Upper lobe of right lung (tissue), 1 donor: Measurements from ENCODE around the gene DCC. TPM values are rescaled to one million over a fixed set of nuclear protein-coding genes. Genes with fewer than 3 reads are reported as not detected.

Source experiments
- ATAC-seq: fragments of 200-7000 bp; cut with Tn5 transposase; one replicate; pipeline ENCODE4 v1.9.1; 2020; ENCODE audit warnings: mild to moderate bottlenecking, moderate library complexity
- DNase-seq: peaks from one replicate; pipeline ENCODE4 v3.0.0-alpha.2; 2020
- H3K27ac ChIP-seq: fragments of 200-600 bp; one replicate; pipeline ENCODE4 v1.8.0; 2022
- H3K27me3 ChIP-seq: fragments of 200-600 bp; one replicate; pipeline ENCODE4 v1.8.0; 2022; ENCODE audit warnings: mild to moderate bottlenecking
- H3K36me3 ChIP-seq: fragments of 200-600 bp; one replicate; pipeline ENCODE4 v1.8.0; 2022
- H3K4me1 ChIP-seq: fragments of 200-600 bp; one replicate; pipeline ENCODE4 v1.8.0; 2022
- H3K4me3 ChIP-seq: fragments of 200-600 bp; one replicate; pipeline ENCODE4 v1.8.0; 2022; ENCODE audit warnings: mild to moderate bottlenecking
- H3K9me3 ChIP-seq: fragments of 200-600 bp; one replicate; pipeline ENCODE4 v1.8.0; 2022
- intact Hi-C: fragments of 100-400 bp; cut with DNase I; formaldehyde crosslinking; loops from one replicate; pipeline ENCODE4 v1.11.0; 2022
- total RNA-seq: library from RNA; stranded (reverse); fragmentation: NEBNext Ultra II Directional; extraction: Animal tissue kit (Norgen Biotek cat#: 25700); gene quantifications from one replicate; pipeline ENCODE4 v1.2.1, GENCODE V29; 2021
- TF ChIP-seq, protein P1 (sequence below): fragments of 200-600 bp; IDR thresholded peaks from one replicate; pipeline ENCODE4 v1.8.0; 2022; ENCODE audit warnings: antibody characterized with exemption
- donor health status: DM: no; HTN: yes; CAD: no; lungs with severe emphysema.

Gene DCC
- total RNA-seq, 1 donor from 2014 or later = 7.1 TPM

DNA sequence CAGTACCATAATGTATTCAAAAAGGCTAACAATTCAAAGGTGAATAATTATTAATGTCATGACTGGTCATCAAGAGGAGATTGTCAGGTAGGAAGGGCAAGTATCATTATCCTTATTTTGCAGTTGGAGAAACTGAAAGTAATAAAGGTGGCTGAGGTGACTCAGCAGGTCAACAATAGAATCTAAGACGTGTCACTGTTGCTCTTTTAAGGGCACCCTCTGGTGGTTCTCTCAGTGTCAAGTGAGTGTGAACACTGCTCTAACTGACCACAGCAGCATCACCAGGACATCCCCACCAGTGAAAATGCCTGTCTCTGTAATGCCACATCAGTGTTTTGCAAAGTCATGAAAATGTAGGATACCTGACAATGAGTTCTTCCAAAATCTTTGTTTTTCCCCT lies 69.7 kb downstream of the DCC start:
- no peak overlapping the region for H3K4me3 ChIP-seq
- H3K4me1 ChIP-seq = no peaks in the 10 kb centered on the region
- DNase-seq = no peak
- no peaks in the 10 kb centered on the region for H3K27me3 ChIP-seq
- H3K36me3 ChIP-seq = no peaks in the 10 kb centered on the region
- no peak for ATAC-seq
- intact Hi-C loops = no loop called here
- TF ChIP-seq, protein P1, sequence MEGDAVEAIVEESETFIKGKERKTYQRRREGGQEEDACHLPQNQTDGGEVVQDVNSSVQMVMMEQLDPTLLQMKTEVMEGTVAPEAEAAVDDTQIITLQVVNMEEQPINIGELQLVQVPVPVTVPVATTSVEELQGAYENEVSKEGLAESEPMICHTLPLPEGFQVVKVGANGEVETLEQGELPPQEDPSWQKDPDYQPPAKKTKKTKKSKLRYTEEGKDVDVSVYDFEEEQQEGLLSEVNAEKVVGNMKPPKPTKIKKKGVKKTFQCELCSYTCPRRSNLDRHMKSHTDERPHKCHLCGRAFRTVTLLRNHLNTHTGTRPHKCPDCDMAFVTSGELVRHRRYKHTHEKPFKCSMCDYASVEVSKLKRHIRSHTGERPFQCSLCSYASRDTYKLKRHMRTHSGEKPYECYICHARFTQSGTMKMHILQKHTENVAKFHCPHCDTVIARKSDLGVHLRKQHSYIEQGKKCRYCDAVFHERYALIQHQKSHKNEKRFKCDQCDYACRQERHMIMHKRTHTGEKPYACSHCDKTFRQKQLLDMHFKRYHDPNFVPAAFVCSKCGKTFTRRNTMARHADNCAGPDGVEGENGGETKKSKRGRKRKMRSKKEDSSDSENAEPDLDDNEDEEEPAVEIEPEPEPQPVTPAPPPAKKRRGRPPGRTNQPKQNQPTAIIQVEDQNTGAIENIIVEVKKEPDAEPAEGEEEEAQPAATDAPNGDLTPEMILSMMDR = no peak
- H3K9me3 ChIP-seq = no peaks in the 10 kb centered on the region
- H3K27ac ChIP-seq = no peak overlapping the region

DNA sequence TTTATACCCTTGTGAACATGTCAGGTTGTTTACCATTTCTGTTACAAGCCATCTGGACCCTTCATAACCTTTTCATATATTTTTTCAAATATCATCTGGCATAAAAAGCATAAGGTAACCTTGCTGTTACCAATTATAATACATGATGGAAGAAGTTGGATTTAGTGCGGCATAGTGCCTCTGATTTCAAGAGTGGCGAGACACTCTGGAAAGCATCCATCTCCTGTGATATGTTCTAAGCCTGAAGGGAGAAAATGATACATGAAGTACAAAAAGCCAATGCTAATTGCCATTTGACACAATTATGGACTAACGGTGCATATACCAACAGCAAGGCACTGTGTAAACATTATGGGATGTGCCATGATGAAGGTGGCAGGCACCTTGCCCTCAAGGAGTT lies 75.1 kb downstream of the DCC start:
- H3K36me3 ChIP-seq = no peaks in the 10 kb centered on the region
- no peaks in the 10 kb centered on the region for H3K4me1 ChIP-seq
- DNase-seq = no peak
- H3K27me3 ChIP-seq = no peaks in the 10 kb centered on the region
- H3K9me3 ChIP-seq = no peaks in the 10 kb centered on the region
- intact Hi-C loops = no loop called here
- H3K27ac ChIP-seq = no peak overlapping the region
- TF ChIP-seq, protein P1 = no peak
- no peak for ATAC-seq
- H3K4me3 ChIP-seq = no peak overlapping the region

DNA sequence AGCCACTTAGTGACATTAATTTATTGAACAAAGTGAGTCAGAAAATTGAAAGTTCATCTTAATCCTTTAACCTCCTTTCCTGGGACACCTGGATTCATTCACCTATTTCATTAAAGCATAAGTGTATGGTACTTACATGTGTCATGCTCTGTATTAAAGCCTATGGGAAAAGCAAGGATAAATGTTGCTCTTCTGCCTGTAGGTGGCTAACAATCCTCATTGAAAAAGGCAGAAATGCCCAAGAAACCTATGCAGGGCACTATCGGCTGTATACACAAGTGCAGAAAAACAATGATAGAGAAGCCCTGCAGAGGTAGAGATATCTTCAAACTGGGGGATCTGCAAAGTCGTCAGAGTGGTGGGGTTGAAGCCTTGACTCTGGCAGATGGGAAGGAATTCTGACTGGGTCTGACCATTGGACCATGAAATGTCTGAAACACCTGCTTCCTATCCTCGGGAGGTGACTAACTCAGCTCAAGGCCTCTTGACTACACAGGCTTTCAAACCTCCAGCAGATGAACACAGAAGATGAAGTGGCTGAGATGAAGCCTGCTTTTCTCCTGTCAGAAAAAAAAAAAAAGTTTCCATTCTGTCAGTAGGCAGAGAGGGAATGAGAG lies 83.1 kb downstream of the DCC start:
- TF ChIP-seq, protein P1 = no peak
- Histone ChIP-seq H3K9me3 (no peaks in the 10 kb centered on the region), H3K27me3 (no peaks in the 10 kb centered on the region), H3K4me3 (no peak overlapping the region), H3K4me1 (no peaks in the 10 kb centered on the region), H3K36me3 (no peaks in the 10 kb centered on the region), H3K27ac (no peak overlapping the region)
- ATAC-seq = no peak
- DNase-seq = no peak
- intact Hi-C loops = no loop called here

DNA sequence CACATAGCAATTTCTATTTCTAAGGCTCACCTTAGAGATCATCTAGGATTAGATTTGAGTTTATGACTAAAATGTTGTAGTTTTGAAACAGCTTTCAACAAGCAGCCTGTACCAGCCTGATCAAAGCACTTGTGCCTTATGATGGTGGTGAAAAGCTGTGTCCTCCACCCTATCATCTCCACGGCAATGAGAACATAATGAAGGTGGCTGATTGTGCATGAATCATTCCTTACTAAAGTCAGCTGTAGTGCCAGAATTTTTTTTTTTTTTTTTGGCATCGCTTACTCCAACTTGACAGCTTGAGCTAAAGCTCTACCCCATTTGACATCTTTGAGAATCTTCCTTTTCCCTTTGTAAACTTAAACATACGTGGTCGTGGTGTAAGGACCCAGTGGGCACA lies 86.0 kb downstream of the DCC start:
- intact Hi-C loops = no loop called here
- Histone ChIP-seq H3K27me3 (no peaks in the 10 kb centered on the region), H3K4me1 (no peaks in the 10 kb centered on the region), H3K36me3 (no peaks in the 10 kb centered on the region), H3K4me3 (no peak overlapping the region), H3K27ac (no peak overlapping the region), H3K9me3 (no peaks in the 10 kb centered on the region)
- no peak for ATAC-seq
- TF ChIP-seq, protein P1 = no peak
- no peak for DNase-seq

DNA sequence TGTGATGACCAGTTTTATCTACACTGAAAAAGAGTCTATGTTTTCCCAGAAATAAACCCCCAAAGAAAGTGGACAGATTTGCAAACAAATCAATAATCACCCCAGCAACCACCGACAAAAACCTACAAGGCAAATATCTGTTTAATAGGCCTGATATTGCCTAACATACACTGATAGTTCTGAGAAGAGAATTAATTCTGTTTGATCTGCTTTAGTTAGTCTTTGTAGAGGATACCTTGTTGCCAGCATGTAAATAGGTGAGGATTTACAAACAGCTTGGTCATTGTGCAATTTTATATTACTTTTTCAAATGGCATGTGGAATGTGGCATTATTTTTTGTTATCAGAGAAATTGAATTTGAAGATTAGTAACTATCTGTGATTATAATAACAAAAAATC lies 86.5 kb downstream of the DCC start:
- H3K4me1 ChIP-seq = no peaks in the 10 kb centered on the region
- intact Hi-C loops = no loop called here
- no peaks in the 10 kb centered on the region for H3K36me3 ChIP-seq
- no peak for DNase-seq
- no peaks in the 10 kb centered on the region for H3K9me3 ChIP-seq
- H3K27ac ChIP-seq = no peak overlapping the region
- H3K27me3 ChIP-seq = no peaks in the 10 kb centered on the region
- no peak overlapping the region for H3K4me3 ChIP-seq
- TF ChIP-seq, protein P1 = no peak
- no peak for ATAC-seq
